Placental pericyte (primary cell): ENCODE data around the gene RPS6KA4. TPM values are rescaled to one million over a fixed set of nuclear protein-coding genes. Genes with fewer than 3 reads are reported as not detected.

Source experiments
- small RNA-seq: library from RNA; depleted of rRNA; stranded (forward); fragments of <200 nt; gene quantifications from one replicate; pipeline ENCODE3, GENCODE V24; 2012; ENCODE audit warnings: low replicate concordance
- total RNA-seq: library from RNA; depleted of rRNA; stranded (reverse); fragments of >200 nt; gene quantifications from 2 replicates; pipeline ENCODE4 v1.2.3, GENCODE V29; 2012

The RPS6KA4 gene
- 38.3 and 101 TPM in 2 replicates for total RNA-seq

DNA sequence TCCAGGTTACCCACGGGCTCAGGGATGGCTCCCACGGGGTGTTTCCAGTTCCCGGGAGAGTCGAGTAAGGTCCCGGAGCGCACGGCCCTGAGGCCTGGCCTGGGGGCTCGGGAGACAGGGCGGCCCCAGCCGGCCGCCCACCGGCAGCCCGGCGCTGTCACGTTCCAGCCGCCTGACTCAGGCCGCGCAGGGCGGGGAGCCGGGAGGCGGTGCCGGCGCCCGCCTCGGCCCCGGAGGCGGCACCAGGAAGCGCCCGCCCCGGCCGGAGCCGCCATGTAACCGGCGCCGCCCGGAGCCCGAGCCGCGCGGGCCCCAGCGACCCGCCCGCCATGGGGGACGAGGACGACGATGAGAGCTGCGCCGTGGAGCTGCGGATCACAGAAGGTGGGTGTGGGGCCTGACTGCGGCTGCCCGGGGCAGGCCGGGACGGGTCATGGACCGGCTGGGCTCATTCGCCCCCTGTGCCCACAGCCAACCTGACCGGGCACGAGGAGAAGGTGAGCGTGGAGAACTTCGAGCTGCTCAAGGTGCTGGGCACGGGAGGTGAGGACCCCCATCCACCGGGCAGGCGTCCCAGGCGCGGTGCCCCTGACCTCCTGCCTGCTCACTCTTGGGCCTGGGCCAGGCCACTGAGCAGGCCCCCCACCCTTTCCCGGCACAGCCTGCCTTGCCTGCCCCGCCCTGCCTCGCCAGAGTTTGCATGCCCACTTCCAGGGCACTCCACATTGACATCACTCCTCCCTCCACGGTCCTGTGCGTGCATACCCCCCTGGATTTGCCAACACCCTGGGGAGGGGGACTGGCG lies at the start of gene RPS6KA4:
Gene RPS6KA4 (plus strand): TSS at position 256 of the 805 bp plus-strand sequence. CDS start 74 bp downstream, at position 330.

DNA sequence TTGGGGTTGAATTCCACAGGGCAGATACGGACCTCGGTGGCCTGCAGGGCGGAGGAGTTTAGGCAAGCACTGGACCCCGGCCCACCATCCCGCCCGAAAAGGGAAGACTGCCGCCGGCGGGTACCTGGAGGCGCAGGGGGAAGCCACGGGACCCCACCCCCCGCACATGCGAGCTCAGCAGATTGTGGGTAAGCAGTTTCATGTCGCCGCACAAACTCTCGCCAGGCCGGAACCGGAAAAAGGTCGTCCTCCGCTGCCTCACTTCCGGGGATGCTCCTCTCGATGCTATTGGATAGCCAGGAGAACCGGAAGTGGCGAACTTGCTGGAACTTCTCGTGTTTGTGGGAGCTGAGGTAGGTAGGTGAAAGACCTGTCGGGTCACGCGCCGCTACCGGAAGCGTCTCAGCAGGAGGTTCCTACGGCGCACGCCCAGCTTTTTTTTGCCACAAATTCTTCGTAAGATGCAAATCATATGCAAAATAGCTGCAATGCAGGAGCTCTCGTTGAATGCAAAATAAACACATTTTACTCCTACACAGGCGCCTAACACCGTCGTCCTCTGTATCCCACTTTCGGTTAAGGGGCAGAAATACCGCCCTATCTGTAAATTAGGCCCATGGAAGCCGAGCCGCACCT lies 41.5 kb upstream of the RPS6KA4 start, which contains the start of gene TRMT112:
Gene TRMT112 (minus strand): TSS at position 235 of the 636 bp plus-strand sequence. CDS start 33 bp downstream, at position 202.

DNA sequence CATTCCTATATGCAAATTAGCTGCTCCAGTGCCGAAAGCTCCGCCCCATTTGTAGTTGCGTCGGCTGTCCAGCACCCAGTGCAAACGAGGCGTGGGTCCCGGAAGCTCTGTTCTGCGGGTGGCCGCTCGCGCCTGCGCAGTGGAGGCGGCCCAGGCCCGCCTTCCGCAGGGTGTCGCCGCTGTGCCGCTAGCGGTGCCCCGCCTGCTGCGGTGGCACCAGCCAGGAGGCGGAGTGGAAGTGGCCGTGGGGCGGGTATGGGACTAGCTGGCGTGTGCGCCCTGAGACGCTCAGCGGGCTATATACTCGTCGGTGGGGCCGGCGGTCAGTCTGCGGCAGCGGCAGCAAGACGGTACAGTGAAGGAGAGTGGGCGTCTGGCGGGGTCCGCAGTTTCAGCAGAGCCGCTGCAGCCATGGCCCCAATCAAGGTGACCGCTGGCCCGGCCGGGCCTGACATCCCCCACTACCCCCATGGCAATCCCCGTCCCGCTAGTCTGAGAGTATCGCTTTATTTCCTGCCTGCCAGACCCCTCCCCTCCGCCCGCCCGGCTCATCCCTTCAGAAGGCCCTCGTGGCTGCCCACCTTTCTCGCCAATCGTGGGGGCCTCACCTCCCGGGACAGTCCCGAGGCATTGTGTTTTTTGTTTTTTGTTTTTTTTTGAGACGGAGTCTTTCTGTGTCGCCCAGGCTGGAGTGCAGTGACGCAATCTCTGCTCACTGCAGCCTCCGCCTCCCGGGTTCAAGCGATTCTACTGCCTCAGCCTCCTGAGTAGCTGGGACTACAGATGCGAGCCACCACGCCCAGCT lies 40.8 kb upstream of the RPS6KA4 start, which contains the start of gene PRDX5:
Gene PRDX5 (plus strand): TSS at position 161 of the 805 bp plus-strand sequence. CDS start 95 bp downstream, at position 256.

DNA sequence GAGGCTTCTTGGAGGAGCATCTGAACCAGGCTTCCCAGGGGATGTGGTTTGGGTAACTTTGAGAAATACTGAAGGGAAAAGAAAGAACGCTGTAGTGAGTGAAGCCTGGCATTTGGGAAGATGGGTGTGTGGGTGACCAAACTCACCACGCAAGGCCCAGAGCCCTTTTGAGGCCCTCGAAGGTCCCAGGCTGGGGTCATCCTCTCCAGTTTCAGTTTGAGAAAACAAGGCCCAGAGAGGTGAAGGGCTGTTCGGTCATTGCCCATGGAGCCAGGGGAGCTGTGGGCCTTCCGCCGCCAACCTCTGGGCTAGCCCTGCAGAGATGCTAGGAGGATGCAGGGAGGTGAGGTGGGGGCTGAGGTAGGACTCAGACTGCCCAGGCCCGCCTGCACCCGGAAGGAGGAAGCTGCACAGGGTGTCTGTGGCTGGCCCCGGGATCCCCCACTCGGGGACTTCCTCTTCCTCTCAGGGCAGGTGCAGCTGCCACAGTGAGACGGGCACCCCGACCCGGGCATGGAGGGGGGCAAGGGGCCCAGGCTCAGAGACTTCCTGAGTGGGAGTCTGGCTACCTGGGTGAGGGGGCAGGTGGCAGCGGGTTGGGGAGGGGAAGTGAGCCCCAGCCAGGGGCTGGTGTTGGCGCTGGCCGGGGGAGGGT lies 19.1 kb upstream of the RPS6KA4 start, which contains the start of gene CCDC88B:
Gene CCDC88B (plus strand): TSS at position 451 of the 655 bp plus-strand sequence. CDS start 63 bp downstream, at position 514.

Small RNA genes within 50 kb of the gene (small RNA-seq; reads per million reads assigned to genes)
- gene MIR1237 (0.42 reads per million, percentile 13 among the genes with 10 or more reads in this experiment), gene MIR7155 (0.10 reads per million)

Other genes with a start within 250 kb of the RPS6KA4 start
- gene MACROD1, start 193.0 kb upstream of the RPS6KA4 start, total RNA-seq = 4.3 and 15.8 TPM in 2 replicates
- gene STIP1, start 173.0 kb upstream of the RPS6KA4 start, total RNA-seq = 244 and 265 TPM in 2 replicates
- 3.9 and 10.2 TPM in 2 replicates for gene FERMT3, start 152.4 kb upstream of the RPS6KA4 start, total RNA-seq
- 47.5 and 50.7 TPM in 2 replicates for gene TRPT1, start 133.0 kb upstream of the RPS6KA4 start, total RNA-seq
- gene NUDT22, start 132.9 kb upstream of the RPS6KA4 start, total RNA-seq = 71.6 and 79.7 TPM in 2 replicates
- gene DNAJC4, start 128.6 kb upstream of the RPS6KA4 start, total RNA-seq = 7.6 and 7.7 TPM in 2 replicates
- 29.3 and 57.1 TPM in 2 replicates for gene VEGFB, start 124.6 kb upstream of the RPS6KA4 start, total RNA-seq
- gene FKBP2, start 118.1 kb upstream of the RPS6KA4 start, total RNA-seq = 35.2 and 94.5 TPM in 2 replicates
- gene PPP1R14B, start 112.2 kb upstream of the RPS6KA4 start, total RNA-seq = 141 and 291 TPM in 2 replicates
- gene PLCB3, start 107.6 kb upstream of the RPS6KA4 start, total RNA-seq = 27.6 and 105 TPM in 2 replicates
- 63.9 and 69.3 TPM in 2 replicates for gene BAD, start 74.5 kb upstream of the RPS6KA4 start, total RNA-seq
- 14.7 and 18.0 TPM in 2 replicates for gene GPR137, start 73.3 kb upstream of the RPS6KA4 start, total RNA-seq
- under 0.01 TPM in 1 of 2 replicates, not detected in the other for gene KCNK4, start 67.9 kb upstream of the RPS6KA4 start, total RNA-seq
- 0.44 TPM in 1 of 2 replicates, not detected in the other for gene CATSPERZ, start 58.8 kb upstream of the RPS6KA4 start, total RNA-seq
- 23.2 and 36.2 TPM in 2 replicates for gene ESRRA, start 53.6 kb upstream of the RPS6KA4 start, total RNA-seq
- 167 and 197 TPM in 2 replicates for gene TRMT112, start 41.6 kb upstream of the RPS6KA4 start, total RNA-seq
- gene PRDX5, start 41.0 kb upstream of the RPS6KA4 start, total RNA-seq = 124 and 331 TPM in 2 replicates
- gene CCDC88B, start 19.0 kb upstream of the RPS6KA4 start, total RNA-seq = 0.66 and 1.4 TPM in 2 replicates
- gene SLC22A11, start 196.8 kb downstream of the RPS6KA4 start, total RNA-seq = not detected in 2 replicates
- gene SLC22A12, start 232.1 kb downstream of the RPS6KA4 start, total RNA-seq = not detected in 2 replicates